ENCODE measurements around the gene GREB1. TPM values are rescaled to one million over a fixed set of nuclear protein-coding genes. Genes with fewer than 3 reads are reported as not detected.

GREB1 gene
- polyA plus RNA-seq, 1 experiment = 0.12 TPM

DNA sequence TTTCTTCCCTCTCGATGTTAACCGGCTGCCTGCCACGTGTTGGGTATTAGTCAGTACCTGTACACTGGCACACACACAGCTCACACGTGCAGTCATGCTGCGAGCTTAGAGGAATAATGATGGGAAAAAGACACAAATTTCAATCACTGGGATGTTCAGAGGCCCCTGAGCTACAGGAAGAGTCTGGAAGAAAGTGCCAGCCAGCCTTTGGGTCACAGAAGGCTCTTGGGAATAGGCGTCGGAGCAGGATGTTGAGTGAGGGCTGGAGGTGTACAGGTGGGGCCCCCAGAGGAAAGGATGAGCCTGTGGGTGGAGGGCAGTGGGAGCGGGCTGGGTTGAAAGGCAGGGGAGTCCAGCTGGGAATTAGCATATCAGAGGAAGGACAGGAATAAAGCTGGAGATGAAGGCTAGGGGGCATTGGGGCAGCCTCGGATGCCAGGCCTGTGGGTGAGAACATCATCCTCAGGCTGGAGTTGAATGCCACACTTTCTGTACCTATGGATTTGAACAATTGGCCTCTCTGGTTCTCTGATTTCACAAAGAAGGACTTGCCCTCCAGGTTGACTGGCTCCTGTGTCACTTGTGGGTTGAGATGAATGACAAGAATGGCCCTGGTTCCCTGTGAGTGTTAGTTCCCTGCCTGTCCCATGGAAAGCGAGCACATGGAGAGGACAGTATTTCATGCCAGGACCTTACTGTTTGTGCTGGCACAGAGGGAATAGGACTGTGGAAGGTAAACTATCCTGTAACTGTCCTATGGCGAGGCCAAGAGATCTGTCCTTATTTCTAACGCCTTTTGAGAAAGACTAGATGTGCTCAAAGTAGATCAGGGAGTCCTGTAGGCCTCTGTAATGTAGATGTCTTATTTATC, 40.6 kb downstream of the GREB1 start:
- DNase-seq (ENCODE audit: low read depth, low spot score) = no peak
- H3K4me3 ChIP-seq (ENCODE audit: low read depth, low read length) = no peak overlapping the region
- ChIA-PET POLR2A (no interaction called here), CTCF (interaction anchor here (1.0 to 2.2 kb wide), 3 partner anchors 8 to 442 kb away, joined by 3 to 25 read pairs (median 10); a partner anchor contains a TSS)
- H3K27ac ChIP-seq (ENCODE audit: low read depth, low read length) = peak overlapping the region; percentile 11
- peaks cover 3% of the 10 kb centered on the region; the same call in 1 of the 2 replicates for H3K9me3 ChIP-seq (ENCODE audit: control insufficient read depth, insufficient read depth, low read length)
- H3K27me3 ChIP-seq (ENCODE audit: control insufficient read depth, insufficient read depth, low read length) = peaks cover 21% of the 10 kb centered on the region
- TF ChIP-seq CTCF (IDR thresholded peaks at IDR 0.05; ENCODE audit: low read depth, low read length) = no peak

DNA sequence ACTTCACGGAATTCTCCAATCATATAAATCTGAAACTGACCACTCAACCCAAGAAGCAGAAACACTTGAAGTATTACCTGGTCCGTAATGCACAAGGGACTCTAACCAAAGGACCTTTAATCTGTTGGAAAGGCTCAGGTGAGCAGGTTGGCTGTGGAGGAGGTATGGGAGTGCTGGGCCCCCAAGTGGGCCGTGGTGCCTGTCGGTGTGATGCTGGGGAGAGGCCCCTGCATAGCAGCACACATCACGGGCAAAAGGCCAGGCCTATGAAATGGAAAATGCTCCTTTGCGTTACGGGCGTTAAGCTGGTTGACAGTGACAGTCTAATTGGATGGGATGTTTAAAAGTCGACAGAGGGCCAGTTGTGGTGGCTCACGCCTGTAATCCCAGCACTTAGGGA, 42.6 kb downstream of the GREB1 start:
- H3K27me3 ChIP-seq (ENCODE audit: control insufficient read depth, insufficient read depth, low read length) = peaks cover 25% of the 10 kb centered on the region
- CTCF ChIA-PET = no interaction called here

GRCh38 chr2:11577101-11577883, 43.4 kb downstream of the GREB1 start:
- H3K9me3 ChIP-seq (ENCODE audit: control insufficient read depth, insufficient read depth, low read length) = peaks cover 3% of the 10 kb centered on the region; the same call in 1 of the 2 replicates
- CTCF ChIA-PET = interaction anchor here (1.3 kb wide), 1 partner anchor 445 kb away, joined by 6 read pairs; no protein-coding TSS in a partner anchor
- no peak overlapping the region for H3K27ac ChIP-seq (ENCODE audit: low read depth, low read length)
- H3K4me3 ChIP-seq (ENCODE audit: low read depth, low read length) = no peak overlapping the region
- DNase-seq (ENCODE audit: low read depth, low spot score) = no peak
- TF ChIP-seq CTCF (IDR thresholded peaks at IDR 0.05; ENCODE audit: low read depth, low read length) = no peak
- POLR2A ChIA-PET = no interaction called here
- peaks cover 24% of the 10 kb centered on the region for H3K27me3 ChIP-seq (ENCODE audit: control insufficient read depth, insufficient read depth, low read length)

More for the DNA sequence above, 42.6 kb downstream of the GREB1 start:
- POLR2A ChIA-PET = no interaction called here
- Histone ChIP-seq H3K9me3 (ENCODE audit: control insufficient read depth, insufficient read depth, low read length) (peaks cover 3% of the 10 kb centered on the region; the same call in 1 of the 2 replicates), H3K4me3 (ENCODE audit: low read depth, low read length) (no peak overlapping the region), H3K27ac (ENCODE audit: low read depth, low read length) (no peak overlapping the region)
- TF ChIP-seq CTCF (IDR thresholded peaks at IDR 0.05; ENCODE audit: low read depth, low read length) = no peak
- no peak for DNase-seq (ENCODE audit: low read depth, low spot score)

GRCh38 chr2:11578081-11578948, 44.5 kb downstream of the GREB1 start:
- H3K4me3 ChIP-seq (ENCODE audit: low read depth, low read length) = no peak overlapping the region
- CTCF ChIA-PET = interaction anchor here (0.6 to 1.3 kb wide), 2 partner anchors 104 to 446 kb away, joined by 4 to 6 read pairs; no protein-coding TSS in a partner anchor
- peaks cover 3% of the 10 kb centered on the region; the same call in 1 of the 2 replicates for H3K9me3 ChIP-seq (ENCODE audit: control insufficient read depth, insufficient read depth, low read length)
- no peak for DNase-seq (ENCODE audit: low read depth, low spot score)
- POLR2A ChIA-PET = no interaction called here
- H3K27ac ChIP-seq (ENCODE audit: low read depth, low read length) = no peak overlapping the region
- H3K27me3 ChIP-seq (ENCODE audit: control insufficient read depth, insufficient read depth, low read length) = peaks cover 20% of the 10 kb centered on the region
- TF ChIP-seq CTCF (IDR thresholded peaks at IDR 0.05; ENCODE audit: low read depth, low read length) = no peak
